Peyer's patch (tissue), 4 donors: ENCODE results near the gene RBM17. TPM values are rescaled to one million over a fixed set of nuclear protein-coding genes. Genes with fewer than 3 reads are reported as not detected.
A peak's percentile ranks its signal among the peaks of the same experiment; 100 is the strongest.

Source experiments
- DNase-seq, 3 donors: peaks; one replicate each; pipeline ENCODE4 v3.0.0-alpha.2; 2017 to 2019
- H3K27ac ChIP-seq, 4 donors: fragments of 200-600 bp; sonication (generic); one replicate each; pipeline ENCODE4 v1.5.1; 2016 to 2019
- H3K27me3 ChIP-seq, 2 donors: fragments of 200-600 bp; sonication (generic); one replicate each; pipeline ENCODE4 v1.5.1; 2019
- H3K36me3 ChIP-seq, 3 donors: fragments of 200-600 bp; sonication (generic); one replicate each; pipeline ENCODE4 v1.5.1; 2016 to 2019
- H3K4me1 ChIP-seq, 4 donors: fragments of 200-600 bp; sonication (generic); one replicate each; pipeline ENCODE4 v1.5.1; 2016 to 2019
- H3K4me3 ChIP-seq, 4 donors: fragments of 200-600 bp; sonication (generic); 1 replicate in 3 of 4; 2 replicates in 1 of 4; pipeline ENCODE4 v1.5.1; 2016 to 2019; ENCODE audit warnings: mild to moderate bottlenecking in 1 of 4
- H3K9me3 ChIP-seq, 4 donors: fragments of 200-600 bp; sonication (generic); one replicate each; pipeline ENCODE4 v1.5.1; 2016 to 2019; ENCODE audit warnings: mild to moderate bottlenecking in 1 of 4
- POLR2A ChIP-seq, 2 donors: fragments of 450-650 bp; IDR thresholded peaks; one replicate each; pipeline ENCODE4 v1.5.1; 2017; ENCODE audit warnings: antibody characterized with exemption in 2 of 2, mild to moderate bottlenecking in 2 of 2, moderate library complexity in 2 of 2
- total RNA-seq, 4 donors: library from RNA; depleted of rRNA; stranded (reverse); fragments of >200 nt; gene quantifications; one replicate each; pipeline ENCODE4 v1.1.0, GENCODE V29; 2016
- TF ChIP-seq, protein P1 (sequence below), 6 experiments: fragments of 450-650 bp in 4 of 6; fragments of 200-600 bp in 2 of 6; sonication (generic) in 1 of 6; IDR thresholded peaks; one replicate each; pipeline ENCODE4 v1.5.1; 2017 to 2019; ENCODE audit warnings: antibody characterized with exemption in 6 of 6, mild to moderate bottlenecking in 3 of 6, moderate library complexity in 1 of 6

The RBM17 gene
- total RNA-seq, 4 donors from 2014 or later = 66.4 to 166 (median 101) TPM

DNA sequence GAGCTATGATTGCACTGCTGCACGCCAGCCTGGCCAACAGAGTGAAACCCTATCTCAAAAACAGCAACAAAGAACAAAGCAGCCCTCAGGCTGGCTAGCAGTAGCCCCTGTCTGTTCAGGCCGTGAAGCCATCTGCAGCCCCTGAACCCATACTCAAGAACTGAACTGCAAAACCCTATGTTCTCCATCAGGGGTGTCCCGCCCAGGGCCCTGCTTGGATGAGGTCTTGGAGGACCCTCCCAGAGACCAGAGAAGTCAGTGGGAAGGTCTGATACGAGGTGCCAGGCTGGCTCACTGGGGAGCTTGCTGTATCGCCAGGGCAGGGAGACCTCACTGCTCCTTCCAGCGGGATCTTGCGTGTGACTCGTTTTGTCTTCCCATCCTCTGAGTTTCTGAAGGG is 39.3 kb downstream of the RBM17 start:
- Histone ChIP-seq H3K36me3 (no peaks in the 10 kb centered on the region), H3K27ac (no peak overlapping the region), H3K27me3 (no peaks in the 10 kb centered on the region), H3K4me1 (peaks cover 0 to 4% (median 0%) of the 10 kb centered on the region in 4 donors), H3K4me3 (no peak overlapping the region), H3K9me3 (no peaks in the 10 kb centered on the region)
- DNase-seq = peak in 1 of 3 donors; percentile 18
- TF ChIP-seq, protein P1, sequence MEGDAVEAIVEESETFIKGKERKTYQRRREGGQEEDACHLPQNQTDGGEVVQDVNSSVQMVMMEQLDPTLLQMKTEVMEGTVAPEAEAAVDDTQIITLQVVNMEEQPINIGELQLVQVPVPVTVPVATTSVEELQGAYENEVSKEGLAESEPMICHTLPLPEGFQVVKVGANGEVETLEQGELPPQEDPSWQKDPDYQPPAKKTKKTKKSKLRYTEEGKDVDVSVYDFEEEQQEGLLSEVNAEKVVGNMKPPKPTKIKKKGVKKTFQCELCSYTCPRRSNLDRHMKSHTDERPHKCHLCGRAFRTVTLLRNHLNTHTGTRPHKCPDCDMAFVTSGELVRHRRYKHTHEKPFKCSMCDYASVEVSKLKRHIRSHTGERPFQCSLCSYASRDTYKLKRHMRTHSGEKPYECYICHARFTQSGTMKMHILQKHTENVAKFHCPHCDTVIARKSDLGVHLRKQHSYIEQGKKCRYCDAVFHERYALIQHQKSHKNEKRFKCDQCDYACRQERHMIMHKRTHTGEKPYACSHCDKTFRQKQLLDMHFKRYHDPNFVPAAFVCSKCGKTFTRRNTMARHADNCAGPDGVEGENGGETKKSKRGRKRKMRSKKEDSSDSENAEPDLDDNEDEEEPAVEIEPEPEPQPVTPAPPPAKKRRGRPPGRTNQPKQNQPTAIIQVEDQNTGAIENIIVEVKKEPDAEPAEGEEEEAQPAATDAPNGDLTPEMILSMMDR (IDR thresholded peaks at IDR 0.05) = no peak
- TF ChIP-seq POLR2A (IDR thresholded peaks at IDR 0.05) = no peak

DNA sequence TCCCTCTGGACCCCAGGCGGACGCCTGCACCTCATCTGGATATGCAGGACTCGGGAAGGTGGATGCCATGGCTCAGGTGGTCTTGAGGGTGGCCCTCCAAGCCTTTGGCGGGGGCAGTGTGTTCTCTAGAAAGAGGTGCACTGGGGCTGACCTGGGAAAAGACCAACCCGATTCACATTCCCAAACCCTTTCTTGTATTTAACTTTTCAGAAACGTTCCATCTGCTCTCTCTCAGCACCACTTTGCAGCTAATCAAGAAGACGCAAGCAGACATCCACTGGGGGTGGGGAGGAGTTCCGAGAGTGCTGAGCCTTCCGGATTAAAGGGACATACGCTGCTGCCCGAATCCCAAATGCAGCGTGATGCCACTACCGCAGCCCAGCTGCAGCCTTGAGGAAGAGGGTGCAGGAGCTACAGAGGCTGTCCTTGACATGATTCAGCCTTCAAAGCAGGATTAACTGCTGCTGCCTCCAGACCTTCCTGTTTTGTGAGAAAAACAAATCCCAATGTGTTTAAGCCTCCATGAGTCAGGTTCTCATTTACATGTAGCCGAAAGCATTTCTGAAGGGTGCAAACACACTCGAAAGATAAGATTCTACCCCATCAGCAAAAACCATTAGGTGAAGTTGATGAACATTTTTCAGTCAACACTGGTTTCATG is 39.9 kb downstream of the RBM17 start:
- H3K4me1 ChIP-seq = peaks cover 0 to 4% (median 0%) of the 10 kb centered on the region in 4 donors
- TF ChIP-seq POLR2A (IDR thresholded peaks at IDR 0.05) = no peak
- TF ChIP-seq, protein P1 (IDR thresholded peaks at IDR 0.05) = no peak
- no peaks in the 10 kb centered on the region for H3K36me3 ChIP-seq
- H3K4me3 ChIP-seq = no peak overlapping the region
- no peak overlapping the region for H3K27ac ChIP-seq
- no peaks in the 10 kb centered on the region for H3K9me3 ChIP-seq
- DNase-seq = peak in 1 of 3 donors; percentile 25
- H3K27me3 ChIP-seq = no peaks in the 10 kb centered on the region

DNA sequence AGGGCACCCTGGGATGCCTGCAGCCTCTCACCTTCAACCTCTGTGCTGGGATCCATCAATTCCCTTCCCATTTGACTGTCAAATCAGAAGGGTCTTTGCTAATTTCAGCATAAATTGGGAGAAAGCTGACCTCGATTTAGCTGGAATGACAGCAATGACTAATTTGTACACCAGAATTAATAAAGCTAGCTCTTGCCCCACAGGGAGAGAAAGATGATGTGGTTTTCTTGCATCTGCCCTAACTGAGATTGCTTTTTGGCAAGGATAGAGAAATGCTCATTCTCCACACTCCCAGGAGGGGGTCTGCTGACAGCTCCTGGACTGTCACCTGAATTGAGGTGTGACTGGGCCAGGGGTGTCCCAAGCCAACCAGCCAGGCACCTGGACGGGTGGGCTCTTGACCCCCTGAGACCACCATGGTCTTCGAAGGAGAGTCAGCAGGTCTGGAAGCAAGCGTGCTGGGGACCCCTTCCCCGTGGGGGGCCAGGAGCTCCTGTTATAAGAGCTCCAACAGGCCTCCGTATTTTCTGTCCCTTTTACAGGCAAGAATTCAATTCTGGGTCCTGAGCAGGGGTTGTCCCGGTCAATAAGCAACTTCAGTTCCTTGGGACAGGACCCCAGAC is 42.1 kb downstream of the RBM17 start:
- no peak for TF ChIP-seq POLR2A (IDR thresholded peaks at IDR 0.05)
- TF ChIP-seq, protein P1 (IDR thresholded peaks at IDR 0.05) = no peak
- no peaks in the 10 kb centered on the region for H3K4me1 ChIP-seq
- peak in 2 of 3 donors; percentile 29 to 33 for DNase-seq
- H3K9me3 ChIP-seq = no peaks in the 10 kb centered on the region
- no peaks in the 10 kb centered on the region for H3K36me3 ChIP-seq
- no peak overlapping the region for H3K27ac ChIP-seq
- H3K27me3 ChIP-seq = no peaks in the 10 kb centered on the region
- H3K4me3 ChIP-seq = no peak overlapping the region

DNA sequence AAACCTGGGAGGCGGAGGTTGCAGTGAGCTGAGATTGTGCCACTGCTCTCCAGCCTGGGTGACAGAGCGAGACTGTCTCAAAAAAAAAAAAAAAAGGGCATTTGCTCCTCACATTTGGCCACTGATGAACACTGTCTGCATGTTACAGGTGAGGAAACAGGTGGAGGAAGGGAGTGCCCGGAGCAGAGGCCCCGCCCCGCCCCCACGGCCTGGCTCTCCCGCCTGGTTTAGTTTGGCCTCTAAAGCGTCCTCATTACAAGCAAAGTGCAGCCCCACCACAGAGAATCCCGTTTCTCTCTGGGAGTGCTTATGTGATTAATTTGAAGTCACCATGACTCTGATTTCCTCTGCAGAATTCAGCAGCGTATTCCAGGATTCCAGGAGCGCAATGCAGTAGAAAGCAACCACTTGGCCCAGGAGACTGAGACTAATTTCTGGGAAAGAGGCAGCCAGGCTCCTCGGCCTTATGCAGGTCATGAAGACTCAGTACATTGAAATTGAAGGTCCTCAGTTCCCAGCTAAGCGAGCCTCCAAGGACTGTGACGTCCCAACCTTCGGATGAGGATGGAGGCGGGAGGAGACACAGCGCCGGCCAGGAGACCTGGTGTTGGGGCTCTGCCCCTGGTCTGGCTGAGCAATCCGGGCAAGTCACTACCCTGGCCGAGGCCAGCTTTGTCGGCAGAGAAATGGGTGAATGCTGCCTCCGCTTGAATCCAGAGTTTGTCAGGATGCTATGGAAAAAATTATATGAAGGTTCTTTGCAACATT is 44.7 kb downstream of the RBM17 start:
- TF ChIP-seq POLR2A (IDR thresholded peaks at IDR 0.05) = no peak
- TF ChIP-seq, protein P1 (IDR thresholded peaks at IDR 0.05) = no peak

DNA sequence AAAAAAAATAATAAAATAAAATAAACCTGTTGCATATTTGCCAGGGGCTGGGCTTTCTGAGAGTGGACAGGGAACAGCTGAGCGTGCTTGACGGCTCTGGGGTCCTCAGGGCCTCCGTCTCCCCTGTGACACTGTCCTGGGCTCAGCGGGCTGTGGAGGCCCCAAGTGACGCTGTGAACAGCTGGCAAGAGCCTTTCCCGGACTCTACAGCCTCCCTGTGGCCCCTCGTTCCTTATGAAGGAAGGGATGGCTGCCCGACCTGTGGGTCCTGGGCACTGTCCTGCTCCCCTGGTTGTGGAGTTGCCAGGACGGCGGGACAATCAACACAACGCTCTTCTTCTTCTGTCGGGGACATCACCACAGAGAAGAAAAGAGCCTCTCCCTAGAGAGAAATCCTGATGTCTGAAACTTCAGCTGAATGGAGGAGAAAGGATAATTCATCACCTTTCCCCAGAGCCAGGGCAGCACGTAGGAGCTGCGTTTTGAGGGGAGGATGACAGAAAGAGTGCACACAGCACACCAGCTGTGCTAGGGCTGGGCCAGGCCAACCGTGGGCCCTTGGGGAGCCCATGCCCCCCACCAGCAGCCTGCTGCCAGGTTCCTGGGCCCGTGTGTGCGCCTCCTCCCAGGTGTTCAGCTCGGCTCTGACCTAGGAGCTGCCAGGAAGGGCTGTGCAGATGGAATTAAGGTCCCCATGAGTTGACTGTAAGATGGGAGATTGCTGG is 45.4 kb downstream of the RBM17 start:
- no peaks in the 10 kb centered on the region for H3K4me1 ChIP-seq
- peak in 1 of 3 donors; percentile 23 for DNase-seq
- no peaks in the 10 kb centered on the region for H3K27me3 ChIP-seq
- no peak overlapping the region for H3K27ac ChIP-seq
- no peaks in the 10 kb centered on the region for H3K36me3 ChIP-seq
- TF ChIP-seq, protein P1 (IDR thresholded peaks at IDR 0.05) = no peak
- TF ChIP-seq POLR2A (IDR thresholded peaks at IDR 0.05) = no peak
- no peaks in the 10 kb centered on the region for H3K9me3 ChIP-seq
- H3K4me3 ChIP-seq = no peak overlapping the region

More for the DNA sequence above, 44.7 kb downstream of the RBM17 start:
- Histone ChIP-seq H3K27me3 (no peaks in the 10 kb centered on the region), H3K4me1 (no peaks in the 10 kb centered on the region), H3K9me3 (no peaks in the 10 kb centered on the region), H3K4me3 (no peak overlapping the region), H3K27ac (no peak overlapping the region), H3K36me3 (no peaks in the 10 kb centered on the region)
- DNase-seq = peak in 2 of 3 donors; percentile 41 to 44
